ENCODE results near the gene SEMA6B. TPM values are rescaled to one million over a fixed set of nuclear protein-coding genes. Genes with fewer than 3 reads are reported as not detected.

Gene SEMA6B
- total RNA-seq, 1 experiment from 2014 or later, result 38.4 TPM

- H4K8ac ChIP-seq (replicated peaks; ENCODE audit: insufficient read length, low read depth, low read length), result no peak overlapping the region
- no peak overlapping the region for H3K4ac ChIP-seq (ENCODE audit: low read depth, low read length)
- no peak overlapping the region for H2BK120ac ChIP-seq (ENCODE audit: low read depth, low read length, poor library complexity, severe bottlenecking)
- WGBS (ENCODE audit: extremely low coverage, insufficient read length, low lambda C conversion rate), result no CpG with 5 or more reads among the region's 14 CpGs
- H3K14ac ChIP-seq (ENCODE audit: insufficient read depth, low read length), result no peak overlapping the region
- no peaks in the 10 kb centered on the region for H3K79me2 ChIP-seq (ENCODE audit: insufficient read depth, low read length)
- H3K4me3 Mint-ChIP-seq, result no peak overlapping the region
- no peaks in the 10 kb centered on the region for H3K4me1 Mint-ChIP-seq
- H3K79me1 ChIP-seq (ENCODE audit: insufficient read depth, low read depth, low read length, poor library complexity, severe bottlenecking), result no peaks in the 10 kb centered on the region
- H3K36me3 Mint-ChIP-seq (ENCODE audit: insufficient read depth in 1 of 3, low read depth in 3 of 3), result peaks cover 16 to 57% (median 39%) of the 10 kb centered on the region in 3 experiments; a peak in 6 of 7 replicates
- H3T11ph ChIP-seq (ENCODE audit: low read length), result no peak overlapping the region
- no peaks in the 10 kb centered on the region for H3K23me2 ChIP-seq (ENCODE audit: insufficient read length, low read depth, low read length, poor library complexity, severe bottlenecking)
- H2BK5ac ChIP-seq (ENCODE audit: insufficient read length, low read length), result no peak overlapping the region
- TF ChIP-seq CTCF (conservative IDR thresholded peaks at IDR 0.05), result no peak
- peaks cover 2% of the 10 kb centered on the region; the same call in 1 of the 2 replicates for H3K27me3 Mint-ChIP-seq (ENCODE audit: low read depth)
- H3K9me3 Mint-ChIP-seq, result no peaks in the 10 kb centered on the region
- H3K4me2 ChIP-seq (ENCODE audit: insufficient read depth, insufficient read length, low read length), result no peak overlapping the region
- H2BK15ac ChIP-seq (ENCODE audit: low read depth, low read length), result no peak overlapping the region
- H3K4me1 ChIP-seq (ENCODE audit: insufficient read depth, low read length), result no peaks in the 10 kb centered on the region
- no peak overlapping the region for H2BK20ac ChIP-seq (ENCODE audit: low read depth, low read length, poor library complexity, severe bottlenecking)
- no peak overlapping the region for H2BK12ac ChIP-seq (ENCODE audit: insufficient read length, low read depth, low read length)
- no peak overlapping the region for H2AK5ac ChIP-seq (ENCODE audit: insufficient read length, low read length)
- no peak for DNase-seq
- no peak overlapping the region for H3K23ac ChIP-seq (ENCODE audit: insufficient read length, low read depth, low read length)
- no peak overlapping the region for H3K18ac ChIP-seq (ENCODE audit: insufficient read length, low read depth, low read length)
- no peak overlapping the region for H3K56ac ChIP-seq (ENCODE audit: insufficient read length, low read depth, low read length)
- no peak overlapping the region for H3K27ac ChIP-seq (ENCODE audit: insufficient read length, low read depth, low read length)
- H4K20me1 ChIP-seq (ENCODE audit: control insufficient read depth, insufficient read depth, insufficient read length), result peaks cover 3% of the 10 kb centered on the region
- no peaks in the 10 kb centered on the region for H3K27me3 ChIP-seq (ENCODE audit: insufficient read depth, low read length)
- no peaks in the 10 kb centered on the region for H3K9me3 ChIP-seq (ENCODE audit: control insufficient read depth, low read depth, low read length)
- H2AFZ ChIP-seq (ENCODE audit: low read length), result no peak overlapping the region
- no peak overlapping the region for H4K5ac ChIP-seq (ENCODE audit: insufficient read length, low read depth, low read length)
- H4K91ac ChIP-seq (ENCODE audit: insufficient read length, low read depth, low read length), result no peak overlapping the region
- no peak overlapping the region for H3K27ac Mint-ChIP-seq
- H3K9ac ChIP-seq (ENCODE audit: extremely low read depth, insufficient read length, low read length), result no peak overlapping the region
Measured at GRCh38 chr19:4548238-4548584, 11.3 kb downstream of the SEMA6B start.

Measured in H9 (cell line).